ENCODE measurements around the gene SUN5. TPM values are rescaled to one million over a fixed set of nuclear protein-coding genes. Genes with fewer than 3 reads are reported as not detected.

SUN5 gene
- total RNA-seq, 4 donors from 2014 or later = not detected

- Histone ChIP-seq H3K4me3 (replicated peaks in 1 of 3) (no peak overlapping the region), H3K27ac (no peak overlapping the region), H3K9me3 (no peaks in the 10 kb centered on the region), H3K4me1 (peaks cover 5 to 14% of the 10 kb centered on the region in 2 donors), H3K27me3 (no peaks in the 10 kb centered on the region), H3K36me3 (no peaks in the 10 kb centered on the region)
- DNase-seq = no peak
- WGBS, 2 donors = 79 to 90% methylated on average over 11 to 23 of the region's 23 CpGs
- intact Hi-C loops (cut with DNase I) = no loop called here
- TF ChIP-seq CTCF (IDR thresholded peaks at IDR 0.05) (no peak), POLR2A (IDR thresholded peaks at IDR 0.05) (no peak)
Measured at GRCh38 chr20:33008336-33009213, 4.3 kb upstream of the SUN5 start.

GRCh38 chr20:33007376-33008335, 3.4 kb upstream of the SUN5 start, which contains the start of gene BPIFB2:
BPIFB2 (plus strand) TSS chr20:33007704; CDS start chr20:33008575, 871 bp downstream.
- 97 to 100% methylated on average over 1 to 6 of the region's 11 CpGs for WGBS, 2 donors

GRCh38 chr20:33006776-33007375, 2.6 kb upstream of the SUN5 start:
- H3K27me3 ChIP-seq = no peaks in the 10 kb centered on the region
- H3K4me3 ChIP-seq (replicated peaks in 1 of 3) = no peak overlapping the region
- intact Hi-C loops (cut with DNase I) = no loop called here
- no peak for DNase-seq
- 92 to 96% methylated on average over 8 of the region's 8 CpGs for WGBS, 2 donors
- no peaks in the 10 kb centered on the region for H3K36me3 ChIP-seq
- no peaks in the 10 kb centered on the region for H3K9me3 ChIP-seq
- no peak for TF ChIP-seq CTCF (IDR thresholded peaks at IDR 0.05)
- no peak for TF ChIP-seq POLR2A (IDR thresholded peaks at IDR 0.05)
- no peak overlapping the region for H3K27ac ChIP-seq
- peaks cover 5 to 14% of the 10 kb centered on the region in 2 donors for H3K4me1 ChIP-seq

More at GRCh38 chr20:33007376-33008335, 3.4 kb upstream of the SUN5 start, which contains the start of gene BPIFB2:
- H3K9me3 ChIP-seq = no peaks in the 10 kb centered on the region
- TF ChIP-seq CTCF (IDR thresholded peaks at IDR 0.05) = no peak
- H3K27me3 ChIP-seq = no peaks in the 10 kb centered on the region
- DNase-seq = no peak
- intact Hi-C loops (cut with DNase I) = no loop called here
- no peak within 1 kb of the TSS for H3K27ac ChIP-seq
- peaks cover 5 to 14% of the 10 kb centered on the region in 2 donors for H3K4me1 ChIP-seq
- H3K36me3 ChIP-seq = no peaks in the 10 kb centered on the region
- no peak within 1 kb of the TSS for H3K4me3 ChIP-seq (replicated peaks in 1 of 3)

GRCh38 chr20:33005908-33006775, 1.9 kb upstream of the SUN5 start:
- Histone ChIP-seq H3K4me3 (replicated peaks in 1 of 3) (no peak overlapping the region), H3K9me3 (no peaks in the 10 kb centered on the region), H3K36me3 (no peaks in the 10 kb centered on the region), H3K27ac (no peak overlapping the region), H3K4me1 (peaks cover 5 to 14% of the 10 kb centered on the region in 2 donors), H3K27me3 (no peaks in the 10 kb centered on the region)
- TF ChIP-seq CTCF (IDR thresholded peaks at IDR 0.05) = no peak
- no peak for TF ChIP-seq POLR2A (IDR thresholded peaks at IDR 0.05)
- WGBS, 2 donors = 87 to 92% methylated on average over 8 of the region's 8 CpGs
- intact Hi-C loops (cut with DNase I) = no loop called here
- DNase-seq = no peak
